Stimulated activated CD8-positive, alpha-beta memory T cell treated with anti-CD3 and anti-CD28 coated beads, Interleukin-4, amount 100 ng/mL, for 24 hours (primary cell): Measurements from ENCODE around the gene DRD3.

Experiments used
- DNase-seq: peaks from one replicate; pipeline ENCODE4 v3.0.0-alpha.2; 2020; ENCODE audit warnings: low read depth

The DRD3 gene

DNA sequence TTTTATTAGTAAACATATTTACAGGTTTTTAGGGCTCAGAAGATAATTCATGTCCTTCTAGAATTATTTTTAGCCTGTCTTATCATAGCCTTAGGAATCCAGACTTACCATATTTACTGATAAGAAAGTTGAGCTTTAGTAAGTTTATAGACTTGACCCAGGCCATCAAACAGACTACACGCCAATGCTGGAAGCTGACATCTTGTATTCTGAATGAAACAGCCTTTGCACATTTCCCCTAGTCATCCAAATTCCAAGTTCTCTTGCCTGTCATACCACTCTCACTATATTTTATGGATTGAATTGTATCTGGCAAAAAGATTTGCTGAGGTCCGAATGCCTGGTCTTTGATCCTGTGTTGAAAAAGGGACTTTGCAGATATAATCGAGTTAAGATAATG is 58.6 kb downstream of the DRD3 start:
- DNase-seq, result no peak

DNA sequence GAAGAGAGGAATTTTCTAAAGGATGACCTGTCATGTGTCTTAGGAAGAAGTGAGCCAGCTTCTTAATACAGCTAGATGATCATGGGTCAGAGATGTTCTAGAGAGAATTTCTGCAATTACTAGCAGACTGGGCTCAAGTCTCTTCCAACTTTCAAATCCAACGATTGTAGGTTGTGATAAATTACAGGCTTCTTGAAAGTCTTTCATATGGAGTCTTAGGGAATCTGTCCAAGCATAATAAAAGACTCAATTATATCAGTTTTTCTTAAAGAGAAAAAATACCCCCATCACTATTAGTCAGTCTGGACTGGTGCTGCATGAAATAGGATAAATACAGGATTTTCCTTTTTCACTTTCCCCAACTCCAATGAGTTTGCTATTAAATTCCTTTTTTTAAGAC is 59.1 kb downstream of the DRD3 start:
- DNase-seq, result no peak

DNA sequence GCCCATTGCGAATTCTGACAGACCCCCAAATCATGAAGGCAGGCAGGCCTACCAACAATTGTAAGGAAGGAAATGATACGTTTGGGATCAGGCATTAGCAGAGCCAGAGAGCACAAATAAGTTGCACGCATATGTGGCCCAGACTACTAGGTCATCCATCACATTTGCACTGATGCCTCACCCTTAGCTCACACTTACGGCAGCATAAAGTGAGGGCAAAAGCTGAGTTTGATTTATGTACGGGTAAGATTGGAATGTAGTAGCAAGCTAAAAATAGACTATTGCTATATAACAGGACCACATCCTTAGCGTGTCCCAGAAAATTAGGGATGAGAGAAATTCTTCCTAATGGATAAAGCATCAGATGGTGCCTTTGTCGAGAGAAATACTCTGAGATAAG is 63.7 kb downstream of the DRD3 start:
- no peak for DNase-seq

DNA sequence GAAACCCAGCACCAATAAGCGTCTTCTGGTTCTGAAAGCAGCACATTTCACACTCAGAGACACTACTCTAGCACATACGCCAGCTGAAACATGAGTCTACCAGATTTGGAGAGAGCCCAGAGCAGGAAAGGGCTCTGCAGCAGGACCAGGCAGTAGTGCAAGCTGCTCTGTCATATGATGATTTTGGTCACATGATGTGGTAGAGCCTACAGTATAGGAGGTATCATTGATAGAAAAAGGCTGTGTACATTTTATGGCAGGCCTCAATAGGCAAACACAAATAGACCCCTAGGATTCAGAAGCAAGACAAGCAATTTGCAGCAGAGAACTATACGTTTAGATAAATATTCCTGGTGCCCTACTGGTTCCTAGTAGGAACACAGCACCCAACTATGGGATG is 64.1 kb downstream of the DRD3 start:
- no peak for DNase-seq

DNA sequence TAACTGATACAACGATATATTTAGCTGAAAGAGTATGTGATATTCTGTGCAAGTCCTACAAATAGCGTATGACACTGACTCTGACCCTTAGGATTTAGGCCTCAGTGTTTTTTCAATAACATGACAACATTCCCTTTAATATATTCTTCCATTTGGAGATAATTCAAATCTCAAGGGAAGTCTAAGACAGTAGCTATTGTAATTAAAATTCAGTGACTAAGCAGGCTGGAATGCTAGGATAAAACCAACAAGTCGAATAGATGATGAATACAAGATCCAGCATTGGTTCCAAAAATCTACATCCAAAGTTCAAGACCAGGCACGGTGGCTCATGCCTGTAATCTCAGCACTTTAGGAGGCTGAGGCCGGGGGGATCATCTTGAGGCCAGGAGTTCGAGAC is 66.2 kb downstream of the DRD3 start:
- DNase-seq, result no peak

- DNase-seq, result no peak
These were observed 67.6 kb downstream of the DRD3 start for GRCh38 chr3:114111060-114111770.

GRCh38 chr3:114110439-114110838 is 68.4 kb downstream of the DRD3 start:
- no peak for DNase-seq

DNA sequence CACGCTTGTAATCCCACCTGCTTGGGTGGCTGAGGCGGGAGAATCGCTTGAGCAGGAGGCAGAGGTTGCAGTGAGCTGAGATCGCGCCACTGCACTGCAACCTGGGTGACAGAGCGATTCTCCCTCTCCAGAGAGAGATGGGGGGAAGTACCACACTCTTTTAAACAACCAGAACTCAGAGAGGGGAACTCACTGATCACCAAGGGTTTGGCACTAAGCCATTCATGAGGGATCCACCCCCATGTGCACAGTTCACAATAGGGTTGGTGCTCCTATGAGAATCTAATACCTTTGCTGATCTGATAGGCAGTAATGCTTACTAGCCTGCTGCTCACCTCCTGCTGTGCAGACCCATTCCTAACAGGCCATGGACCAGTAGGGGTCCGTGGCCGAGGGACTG is 70.7 kb downstream of the DRD3 start:
- DNase-seq, result no peak

DNA sequence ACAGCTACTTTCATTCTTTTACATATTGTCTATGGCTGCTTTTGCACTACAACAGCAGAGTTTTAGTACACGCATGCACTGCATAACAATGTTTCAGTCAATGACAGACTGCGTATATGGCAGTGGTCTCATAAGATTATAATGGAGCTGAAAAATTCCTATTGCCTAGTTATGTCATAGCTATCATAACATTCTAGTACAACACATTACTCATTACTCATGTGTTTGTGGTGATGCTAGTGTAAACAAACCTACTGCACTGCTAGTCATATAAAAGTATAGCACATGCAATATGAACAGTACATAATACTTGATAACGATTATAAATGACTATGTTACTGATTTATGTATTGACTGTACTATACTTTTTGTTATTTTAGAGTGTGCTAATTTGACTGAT is 74.4 kb downstream of the DRD3 start:
- no peak for DNase-seq

DNA sequence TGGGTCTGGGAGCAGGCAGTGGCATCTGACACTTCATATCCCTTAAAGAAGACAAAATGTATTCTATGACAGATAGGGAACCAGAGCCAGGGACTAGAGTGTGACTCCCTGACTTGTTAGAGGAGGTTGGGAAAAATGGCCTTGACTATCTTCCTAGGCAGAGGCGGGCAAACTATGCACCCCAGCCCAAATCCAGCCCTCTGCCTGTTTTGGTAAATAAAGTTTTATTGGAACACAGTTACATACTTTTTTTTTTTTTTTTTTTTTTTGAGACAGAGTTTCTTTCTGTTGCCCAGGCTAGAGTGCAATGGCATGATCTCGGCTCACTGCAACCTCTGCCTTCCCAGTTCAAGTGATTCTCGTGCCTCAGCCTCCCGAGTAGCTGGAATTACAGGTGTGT is 75.0 kb downstream of the DRD3 start:
- DNase-seq, result no peak

DNA sequence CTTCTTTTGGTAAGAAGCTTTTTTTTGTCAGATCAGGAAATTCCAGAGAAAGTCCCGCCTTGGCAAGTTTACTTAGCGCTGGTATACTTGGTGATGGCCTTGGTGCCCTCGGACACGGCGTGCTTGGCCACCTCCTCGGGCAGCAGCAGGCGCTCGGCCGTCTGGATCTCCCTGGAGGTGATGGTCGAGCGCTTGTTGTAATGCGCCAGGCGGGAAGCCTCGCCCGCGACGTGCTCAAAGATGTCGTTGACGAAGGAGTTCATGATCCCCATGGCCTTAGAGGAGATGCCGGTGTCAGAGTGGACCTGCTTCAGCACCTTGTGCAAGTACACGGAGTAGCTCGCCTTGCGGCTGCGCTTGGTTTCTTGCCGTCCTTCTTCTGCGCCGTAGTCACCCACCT is 75.7 kb downstream of the DRD3 start:
- DNase-seq, result no peak

- no peak for DNase-seq
These were observed 77.8 kb downstream of the DRD3 start for GRCh38 chr3:114101101-114101500.

DNA sequence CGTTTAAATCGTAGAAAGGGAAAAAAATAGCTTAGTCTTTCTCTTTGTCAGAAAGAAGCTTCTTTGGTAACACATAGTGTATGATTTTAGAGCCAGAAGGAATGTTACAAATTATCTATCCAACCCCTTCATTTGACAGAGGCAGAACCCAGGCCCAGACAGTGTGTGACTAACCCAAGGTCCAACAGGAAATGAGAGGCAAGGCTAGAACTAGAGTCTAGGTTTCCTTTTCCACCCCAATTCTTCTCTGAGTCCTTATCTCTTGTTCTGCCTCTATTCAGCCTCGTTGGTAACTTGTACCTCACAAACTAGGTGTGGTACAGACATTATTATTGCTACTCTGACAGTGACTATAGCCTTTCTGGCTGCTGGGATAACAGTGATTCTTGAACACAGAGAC is 83.1 kb downstream of the DRD3 start:
- no peak for DNase-seq

- no peak for DNase-seq
These were observed 85.3 kb downstream of the DRD3 start for GRCh38 chr3:114093596-114093995.

- DNase-seq, result no peak
These were observed 85.9 kb downstream of the DRD3 start for GRCh38 chr3:114093016-114093380.

- no peak for DNase-seq
These were observed 86.5 kb downstream of the DRD3 start for GRCh38 chr3:114092151-114093015.

DNA sequence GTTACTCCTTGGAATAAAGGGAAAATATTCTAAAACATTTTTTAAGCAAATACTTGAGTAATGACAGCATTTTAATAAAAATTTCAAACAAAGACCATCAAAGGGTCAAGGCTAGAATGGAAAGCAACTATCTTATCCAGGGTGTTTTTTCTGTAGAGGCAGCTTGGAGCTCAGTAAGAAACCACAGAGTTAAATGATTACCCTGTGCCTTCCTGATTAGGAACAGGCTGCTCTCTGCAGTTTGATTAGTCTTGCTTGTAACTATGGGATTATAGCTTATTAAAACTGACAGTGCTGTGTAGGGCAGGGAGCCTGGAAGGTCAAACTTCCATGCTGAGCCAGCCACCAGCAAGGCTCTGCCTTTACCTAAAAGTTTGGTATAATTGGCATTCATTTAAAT is 89.2 kb downstream of the DRD3 start:
- DNase-seq, result no peak

DNA sequence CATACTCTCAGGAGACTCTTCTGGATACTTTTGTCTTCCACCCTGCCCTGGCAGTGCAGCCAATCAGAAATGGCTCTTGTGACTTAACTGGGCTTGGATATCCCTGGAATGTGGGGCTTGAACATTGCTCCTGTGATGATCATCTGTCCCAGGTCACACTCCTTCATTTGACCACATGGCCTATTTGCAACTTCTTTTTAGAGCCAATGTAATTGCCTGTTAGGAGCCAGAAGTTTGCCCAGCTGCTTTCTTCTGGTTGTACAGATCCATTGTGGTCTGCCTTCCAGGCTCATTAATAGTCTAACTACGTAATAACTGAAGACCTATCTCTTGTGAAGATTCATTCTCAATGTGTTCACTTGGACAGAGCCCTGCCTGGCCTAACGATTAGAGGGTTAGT is 92.5 kb downstream of the DRD3 start:
- no peak for DNase-seq

DNA sequence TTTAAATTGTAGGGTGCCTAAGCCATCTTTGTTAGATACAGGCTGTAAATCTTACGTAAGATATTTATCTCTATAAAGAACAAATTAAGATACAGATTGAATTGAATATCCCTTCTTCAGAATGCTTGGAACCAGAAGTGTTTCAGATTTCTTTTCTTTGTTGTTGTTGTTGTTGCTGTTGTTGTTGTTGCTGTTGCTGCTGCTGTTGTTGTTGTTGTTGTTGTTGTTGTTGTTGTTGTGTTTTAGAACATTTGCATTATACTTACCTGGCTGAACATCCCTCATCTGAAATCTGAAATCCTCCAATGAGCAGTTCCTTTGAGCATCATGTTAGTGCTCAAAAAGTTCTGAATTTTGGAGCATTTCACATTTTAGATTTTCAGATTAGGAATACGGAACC is 95.7 kb downstream of the DRD3 start:
- DNase-seq, result no peak

DNA sequence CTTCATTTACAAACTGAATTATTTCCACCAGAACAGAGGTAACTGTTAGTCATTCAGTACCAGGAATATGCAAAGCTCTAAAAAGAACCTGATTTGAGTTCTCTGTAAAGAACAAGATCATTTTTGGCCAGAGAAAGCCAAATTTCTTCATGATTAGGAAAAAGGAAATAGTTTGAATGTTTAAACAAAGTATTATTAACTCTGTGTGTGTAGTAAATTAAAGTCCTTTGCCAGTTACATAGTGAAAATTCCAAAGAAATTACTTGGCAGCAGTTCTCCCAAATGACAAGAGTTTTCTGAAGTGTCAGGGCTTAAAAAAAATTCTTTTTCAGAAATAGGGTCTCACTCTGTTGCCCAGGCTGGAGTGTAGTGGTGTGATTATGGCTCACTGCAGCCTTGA is 97.8 kb downstream of the DRD3 start:
- no peak for DNase-seq

GRCh38 chr3:114080201-114080600 is 98.7 kb downstream of the DRD3 start:
- DNase-seq, result no peak

- no peak for DNase-seq
These were observed 99.1 kb downstream of the DRD3 start for GRCh38 chr3:114079761-114080160.

DNA sequence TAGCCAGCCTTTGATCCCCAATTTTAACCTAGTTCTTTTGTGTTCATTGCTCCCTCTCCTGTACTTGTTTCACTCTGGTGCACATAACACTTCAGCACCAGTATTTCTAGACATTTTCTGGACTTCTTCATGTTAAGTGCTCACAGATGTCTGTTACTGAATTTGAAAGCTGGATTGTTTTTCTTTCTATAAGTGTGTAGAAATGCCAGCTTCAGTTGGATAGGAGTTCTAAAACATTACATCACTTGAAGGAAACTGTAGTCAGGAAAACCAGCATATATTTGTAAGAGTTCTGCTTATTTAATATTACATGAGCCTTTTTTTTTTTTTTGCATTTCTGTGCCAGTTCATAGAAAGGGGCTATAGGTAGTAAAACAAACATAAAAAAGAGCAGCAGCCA is 100.7 kb downstream of the DRD3 start:
- DNase-seq, result no peak
